ENCODE results near the gene SH3BP4. TPM values are rescaled to one million over a fixed set of nuclear protein-coding genes. Genes with fewer than 3 reads are reported as not detected.

The SH3BP4 gene
- total RNA-seq, 1 donor from 2014 or later, result 115 TPM

DNA sequence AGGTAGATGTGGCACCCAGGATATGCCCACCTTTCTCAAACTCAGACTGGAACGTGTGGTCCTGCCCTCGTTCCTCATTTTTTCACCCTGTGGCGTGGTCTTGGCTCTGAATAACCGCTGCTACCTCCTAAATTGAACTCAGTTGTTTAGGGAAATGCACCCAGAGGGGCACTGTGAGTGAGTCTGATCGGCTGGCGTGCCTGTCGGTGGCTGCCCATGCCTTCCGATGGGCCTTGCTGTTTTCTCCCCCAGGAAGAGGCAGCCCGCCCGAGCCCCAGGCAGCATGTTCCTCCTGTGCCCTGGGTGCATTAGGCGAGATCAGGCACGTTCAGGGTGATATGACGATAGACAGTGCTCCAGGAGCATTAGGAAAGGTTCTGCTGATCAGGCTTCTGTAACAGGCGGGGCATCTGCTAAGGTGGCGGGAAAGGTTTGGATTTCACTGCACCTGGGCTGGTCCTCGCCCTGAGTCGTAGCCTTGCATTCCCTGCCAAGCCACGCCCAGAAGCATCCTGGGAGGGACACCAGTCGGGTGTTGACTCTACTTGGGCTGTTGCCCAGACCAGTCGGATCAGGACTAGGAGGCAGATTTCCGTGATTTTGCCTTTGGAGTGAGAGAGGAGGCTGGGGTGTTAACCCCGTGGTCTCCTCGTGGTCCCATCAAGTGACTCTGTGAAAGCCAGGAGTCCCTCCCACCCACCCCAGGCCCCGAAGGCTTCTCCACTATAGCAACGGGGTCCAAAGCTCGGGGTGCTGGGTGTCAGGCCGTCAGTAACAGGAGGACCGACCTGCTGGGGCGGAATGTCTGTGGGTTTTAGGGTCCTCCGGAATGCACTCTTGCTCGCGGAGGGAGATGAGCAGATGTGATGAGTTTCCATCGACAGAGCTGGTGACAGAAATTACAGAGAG is 75.1 kb downstream of the SH3BP4 start:
- no peak for DNase-seq (ENCODE audit: low read depth)
- no peak for TF ChIP-seq CTCF (IDR thresholded peaks at IDR 0.05; ENCODE audit: insufficient read depth, low read length, poor library complexity, severe bottlenecking)
- H3K4me3 ChIP-seq (ENCODE audit: low read depth, low read length), result no peak overlapping the region
- no peaks in the 10 kb centered on the region for H3K27me3 ChIP-seq (ENCODE audit: control insufficient read depth, insufficient read depth, low read length)
- H3K36me3 ChIP-seq (ENCODE audit: control insufficient read depth, insufficient read depth, low read length), result peaks cover 1% of the 10 kb centered on the region

DNA sequence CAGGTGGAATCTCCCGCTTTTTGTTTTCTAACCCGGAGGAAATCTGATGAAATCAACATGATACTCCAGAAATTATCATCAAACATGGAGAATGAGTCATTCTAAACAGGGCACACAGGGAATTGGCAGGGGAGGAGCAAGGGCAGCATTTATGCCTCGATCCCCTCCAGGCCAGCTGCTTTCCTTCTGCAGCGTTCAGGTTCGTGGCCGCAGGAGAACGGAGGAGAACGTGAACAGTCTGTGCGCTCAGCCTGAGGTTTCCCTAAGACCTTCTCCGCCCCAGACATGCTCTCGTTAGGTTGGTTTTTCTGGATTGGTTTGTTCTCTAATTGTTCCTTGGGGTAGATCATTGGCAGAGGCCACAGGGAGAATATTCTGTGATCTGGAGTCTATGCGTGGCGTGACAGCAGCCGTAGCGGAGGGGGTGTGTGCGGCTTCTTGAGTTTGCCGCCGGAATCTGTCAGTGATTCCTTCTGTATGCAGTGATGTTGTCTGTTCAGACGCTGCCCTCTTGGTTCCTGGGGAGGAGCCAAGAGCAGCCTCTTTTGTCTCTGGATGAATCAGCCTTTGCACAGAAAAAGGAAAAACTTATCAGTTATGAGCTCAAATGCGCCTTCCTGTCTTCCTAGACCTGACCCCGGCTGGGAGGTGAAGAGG is 75.9 kb downstream of the SH3BP4 start:
- Histone ChIP-seq H3K36me3 (ENCODE audit: control insufficient read depth, insufficient read depth, low read length) (peaks cover 1% of the 10 kb centered on the region), H3K27me3 (ENCODE audit: control insufficient read depth, insufficient read depth, low read length) (no peaks in the 10 kb centered on the region), H3K4me3 (ENCODE audit: low read depth, low read length) (no peak overlapping the region)
- no peak for DNase-seq (ENCODE audit: low read depth)
- no peak for TF ChIP-seq CTCF (IDR thresholded peaks at IDR 0.05; ENCODE audit: insufficient read depth, low read length, poor library complexity, severe bottlenecking)

DNA sequence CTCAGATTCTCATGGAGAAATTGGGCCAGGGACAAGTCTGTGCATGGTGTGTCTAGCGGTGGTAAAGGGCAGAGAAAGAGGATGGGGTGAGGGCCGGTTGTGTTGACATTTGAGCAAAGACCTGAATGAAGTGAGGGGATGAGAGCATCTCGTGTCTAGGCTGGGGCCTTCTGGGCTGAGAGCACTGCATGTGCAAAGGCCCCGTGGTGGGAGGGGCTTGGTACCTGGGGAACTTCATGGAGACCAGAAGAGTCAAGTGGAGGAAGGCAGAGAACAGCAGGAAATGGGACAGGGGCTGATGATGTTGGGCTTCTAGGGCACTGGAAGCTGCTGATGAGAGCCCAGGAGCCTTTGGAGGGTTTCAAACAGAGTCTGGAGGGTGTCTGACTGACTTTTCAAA is 76.8 kb downstream of the SH3BP4 start:
- no peak overlapping the region for H3K4me3 ChIP-seq (ENCODE audit: low read depth, low read length)
- no peak for TF ChIP-seq CTCF (IDR thresholded peaks at IDR 0.05; ENCODE audit: insufficient read depth, low read length, poor library complexity, severe bottlenecking)
- peaks cover 3% of the 10 kb centered on the region for H3K36me3 ChIP-seq (ENCODE audit: control insufficient read depth, insufficient read depth, low read length)
- no peaks in the 10 kb centered on the region for H3K27me3 ChIP-seq (ENCODE audit: control insufficient read depth, insufficient read depth, low read length)
- DNase-seq (ENCODE audit: low read depth), result no peak

DNA sequence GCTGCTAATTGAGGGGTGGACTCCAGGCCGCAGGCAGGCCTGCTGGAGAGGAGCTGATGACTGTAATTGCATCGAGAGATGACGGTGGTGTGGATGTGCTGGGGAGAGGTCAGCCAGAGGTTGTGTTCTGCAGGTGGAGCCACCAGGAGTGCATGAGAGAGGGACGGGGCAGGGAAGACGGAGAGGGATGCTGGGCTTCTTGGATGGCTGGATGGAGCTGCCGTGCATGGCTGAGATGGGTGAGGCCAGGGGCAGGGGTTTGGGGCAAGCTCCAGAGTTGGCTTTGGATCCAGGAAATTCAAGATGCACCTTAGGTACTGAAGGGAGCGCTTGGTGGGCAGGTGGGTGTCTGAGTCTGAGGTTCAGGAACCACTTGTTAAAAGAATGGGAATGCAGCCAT is 77.2 kb downstream of the SH3BP4 start:
- no peak for TF ChIP-seq CTCF (IDR thresholded peaks at IDR 0.05; ENCODE audit: insufficient read depth, low read length, poor library complexity, severe bottlenecking)
- Histone ChIP-seq H3K36me3 (ENCODE audit: control insufficient read depth, insufficient read depth, low read length) (peaks cover 3% of the 10 kb centered on the region), H3K4me3 (ENCODE audit: low read depth, low read length) (no peak overlapping the region), H3K27me3 (ENCODE audit: control insufficient read depth, insufficient read depth, low read length) (no peaks in the 10 kb centered on the region)
- DNase-seq (ENCODE audit: low read depth), result no peak

DNA sequence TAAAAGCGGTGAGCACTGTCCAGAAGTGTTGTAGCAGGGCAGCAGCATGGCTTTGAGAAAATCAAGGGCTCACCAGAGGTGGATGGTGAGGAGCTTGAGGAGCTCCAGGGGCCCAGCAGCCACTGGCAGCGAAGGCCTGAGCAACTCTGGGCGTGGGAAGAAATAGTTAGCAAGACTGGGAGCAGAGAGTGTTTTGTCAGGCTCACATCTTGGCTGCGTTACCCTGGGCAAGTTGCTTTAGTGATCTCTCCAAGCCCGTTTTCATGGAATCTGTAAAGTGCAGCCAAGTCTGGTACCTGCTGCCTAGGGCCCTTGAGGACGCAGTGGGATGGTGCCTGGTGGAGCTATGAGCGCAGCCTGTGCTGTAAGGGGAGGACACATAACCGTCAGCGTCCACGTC is 78.3 kb downstream of the SH3BP4 start:
- Histone ChIP-seq H3K27me3 (ENCODE audit: control insufficient read depth, insufficient read depth, low read length) (no peaks in the 10 kb centered on the region), H3K36me3 (ENCODE audit: control insufficient read depth, insufficient read depth, low read length) (peaks cover 3% of the 10 kb centered on the region), H3K4me3 (ENCODE audit: low read depth, low read length) (no peak overlapping the region)
- no peak for DNase-seq (ENCODE audit: low read depth)
- TF ChIP-seq CTCF (IDR thresholded peaks at IDR 0.05; ENCODE audit: insufficient read depth, low read length, poor library complexity, severe bottlenecking), result no peak
